Measurements from ENCODE around the gene MS4A18. TPM values are rescaled to one million over a fixed set of nuclear protein-coding genes. Genes with fewer than 3 reads are reported as not detected.

The MS4A18 gene
- total and polyA plus RNA-seq, 10 of the 15 experiments (the other 5 are each of a cell fraction or from before 2014, with no cell fraction given) = not detected

GRCh38 chr11:60718524-60719316, 5.8 kb upstream of the MS4A18 start:
- Histone ChIP-seq H3K27me3 (replicated peaks in 1 of 2; ENCODE audit: control insufficient read depth in 2 of 2, insufficient read depth in 2 of 2, low read length in 1 of 2) (no peaks in the 10 kb centered on the region; a peak in 1 of 4 replicates), H3K4me2 (ENCODE audit: control insufficient read depth, insufficient read depth) (no peak overlapping the region), H4K20me1 (ENCODE audit: control insufficient read depth, insufficient read depth) (no peaks in the 10 kb centered on the region), H3K9ac (ENCODE audit: control insufficient read depth, insufficient read depth, low read length) (no peak overlapping the region), H3K4me1 (ENCODE audit: control insufficient read depth, insufficient read depth, low read length) (no peaks in the 10 kb centered on the region), H2AFZ (ENCODE audit: control insufficient read depth, low read depth, low read length) (no peak overlapping the region), H3K79me2 (ENCODE audit: control insufficient read depth, insufficient read depth, low read length) (no peaks in the 10 kb centered on the region), H3K27ac (ENCODE audit: control insufficient read depth, insufficient read depth) (no peak overlapping the region), H3K4me3 (no peak overlapping the region), H3K36me3 (ENCODE audit: control insufficient read depth in 2 of 2, insufficient read depth in 2 of 2, low read length in 1 of 2) (no peaks in the 10 kb centered on the region), H3K9me3 (replicated peaks; ENCODE audit: control insufficient read depth, insufficient read depth, low read length) (peaks cover 6% of the 10 kb centered on the region; the same call in 2 of the 3 replicates)
- DNase-seq (ENCODE audit: low read depth, low spot score) (no peak), FAIRE-seq (no peak), ATAC-seq (peak; percentile 35; the same call in 1 of the 3 replicates)
- WGBS (ENCODE audit: insufficient coverage, insufficient replicate concordance, low lambda C conversion rate, missing lambda C conversion rate) = 18% methylated on average over 10 of the region's 10 CpGs
- POLR2A ChIA-PET = no interaction called here
- SMC1A ChIA-PET (ENCODE audit: uncharacterized antibody, unreplicated experiment) = interaction anchor here (1.3 to 1.5 kb wide), 2 partner anchors 22 to 109 kb away, joined by 3 to 5 read pairs; no protein-coding TSS in a partner anchor
- TF ChIP-seq PAX5 (IDR thresholded peaks at IDR 0.05; ENCODE audit: borderline replicate concordance, low read depth, low read length) (no peak), ZBED1 (IDR thresholded peaks at IDR 0.05; ENCODE audit: borderline replicate concordance) (no peak), ZNF622 (IDR thresholded peaks at IDR 0.05) (no peak), MTA3 (IDR thresholded peaks at IDR 0.05; ENCODE audit: borderline replicate concordance, low read length) (no peak), YBX1 (IDR thresholded peaks at IDR 0.05) (no peak), DPF2 (IDR thresholded peaks at IDR 0.05) (no peak), CBFB (IDR thresholded peaks at IDR 0.05; ENCODE audit: low read depth) (no peak), HCFC1 (IDR thresholded peaks at IDR 0.05; ENCODE audit: low read length) (no peak), CEBPB (IDR thresholded peaks at IDR 0.05; ENCODE audit: borderline replicate concordance in 1 of 2, low read depth in 2 of 2, low read length in 2 of 2) (no peak), IRF4 (IDR thresholded peaks at IDR 0.05; ENCODE audit: low read depth, low read length) (no peak)
- RAD21 ChIA-PET (ENCODE audit: unreplicated experiment) = no interaction called here
- in situ Hi-C loops (cut with MboI) = no loop called here
- CTCF ChIA-PET = no interaction called here
- BruUV-seq (replicated peaks) = no TSS peak
- intact Hi-C loops (cut with micrococcal nuclease; ENCODE audit: unreplicated experiment) = no loop called here
